Measurements from ENCODE around the gene MMP28.

DNA sequence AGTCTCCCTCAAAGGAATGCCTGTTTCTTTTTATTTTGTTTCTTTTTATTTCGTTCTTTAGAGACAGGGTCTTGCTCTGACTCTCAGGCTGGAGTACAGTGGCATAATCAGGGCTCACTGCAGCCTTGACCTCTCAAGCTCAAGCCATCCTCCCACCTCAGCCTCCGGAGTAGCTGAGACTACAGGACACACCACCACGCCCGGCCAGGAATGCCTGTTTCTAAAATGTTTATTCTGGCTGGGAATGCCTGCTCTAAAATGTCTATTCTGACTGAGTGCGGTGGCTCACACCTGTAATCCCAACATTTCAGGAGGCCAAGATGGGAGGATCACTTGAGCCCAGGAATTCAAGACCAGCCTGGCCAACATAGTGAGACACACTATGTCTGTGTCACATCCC lies 2.5 kb upstream of the MMP28 start:
- TF ChIP-seq, protein P1, sequence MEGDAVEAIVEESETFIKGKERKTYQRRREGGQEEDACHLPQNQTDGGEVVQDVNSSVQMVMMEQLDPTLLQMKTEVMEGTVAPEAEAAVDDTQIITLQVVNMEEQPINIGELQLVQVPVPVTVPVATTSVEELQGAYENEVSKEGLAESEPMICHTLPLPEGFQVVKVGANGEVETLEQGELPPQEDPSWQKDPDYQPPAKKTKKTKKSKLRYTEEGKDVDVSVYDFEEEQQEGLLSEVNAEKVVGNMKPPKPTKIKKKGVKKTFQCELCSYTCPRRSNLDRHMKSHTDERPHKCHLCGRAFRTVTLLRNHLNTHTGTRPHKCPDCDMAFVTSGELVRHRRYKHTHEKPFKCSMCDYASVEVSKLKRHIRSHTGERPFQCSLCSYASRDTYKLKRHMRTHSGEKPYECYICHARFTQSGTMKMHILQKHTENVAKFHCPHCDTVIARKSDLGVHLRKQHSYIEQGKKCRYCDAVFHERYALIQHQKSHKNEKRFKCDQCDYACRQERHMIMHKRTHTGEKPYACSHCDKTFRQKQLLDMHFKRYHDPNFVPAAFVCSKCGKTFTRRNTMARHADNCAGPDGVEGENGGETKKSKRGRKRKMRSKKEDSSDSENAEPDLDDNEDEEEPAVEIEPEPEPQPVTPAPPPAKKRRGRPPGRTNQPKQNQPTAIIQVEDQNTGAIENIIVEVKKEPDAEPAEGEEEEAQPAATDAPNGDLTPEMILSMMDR (conservative IDR thresholded peaks at IDR 0.05 in 1 of 2, IDR thresholded peaks at IDR 0.05 in 1 of 2; ENCODE audit: low read depth in 1 of 2, low read length in 2 of 2): no peak
- TF ChIP-seq EZH2 (IDR thresholded peaks at IDR 0.05; ENCODE audit: low read length, missing control alignments): no peak
